Kidney (tissue), 14 donors: ENCODE data around the gene ERICH4. TPM values are rescaled to one million over a fixed set of nuclear protein-coding genes. Genes with fewer than 3 reads are reported as not detected.

Experiments used
- DNase-seq, 5 donors: peaks; one replicate each; pipeline ENCODE4 v3.0.0-alpha.2; 2013 to 2020
- FAIRE-seq: peaks from 2 replicates; lab custom pipeline; 2012; peaks lifted over from hg19 to GRCh38; lab: Jason Lieb, UNC
- H3K27ac ChIP-seq, 2 donors: one replicate each; pipeline ENCODE4 v1.7.0; 2013; ENCODE audit warnings: low read depth in 2 of 2, low read length in 2 of 2, inconsistent platforms in 1 of 2
- H3K27me3 ChIP-seq: one replicate; pipeline ENCODE4 v1.7.1; 2013; ENCODE audit warnings: low read length, inconsistent platforms; ENCODE audit not compliant: control insufficient read depth, insufficient read depth
- H3K36me3 ChIP-seq, 3 donors: one replicate each; pipeline versions ENCODE4 v1.7.0 to v1.7.1; 2013; ENCODE audit warnings: low read length in 3 of 3, control low read depth in 1 of 3, inconsistent platforms in 1 of 3; ENCODE audit not compliant: insufficient read depth in 3 of 3, control insufficient read depth in 2 of 3
- H3K4me1 ChIP-seq, 3 donors: one replicate each; pipeline versions ENCODE4 v1.7.0 to v1.7.1; 2013; ENCODE audit warnings: low read length in 3 of 3, inconsistent platforms in 1 of 3, low read depth in 1 of 3; ENCODE audit not compliant: control insufficient read depth in 2 of 3, insufficient read depth in 2 of 3
- H3K4me3 ChIP-seq, 3 donors: one replicate each; pipeline versions ENCODE4 v1.7.0 to v1.8.1; 2013; ENCODE audit warnings: low read length in 3 of 3, control low read depth in 1 of 3, inconsistent platforms in 1 of 3
- H3K9ac ChIP-seq, 3 donors: one replicate each; pipeline versions ENCODE4 v1.7.0 to v1.7.1; 2013; ENCODE audit warnings: low read length in 3 of 3, control low read depth in 1 of 3, inconsistent platforms in 1 of 3
- H3K9me3 ChIP-seq, 3 donors: one replicate each; pipeline versions ENCODE4 v1.7.0 to v1.7.1; 2013; ENCODE audit warnings: low read length in 3 of 3, control low read depth in 1 of 3, inconsistent platforms in 1 of 3; ENCODE audit not compliant: control insufficient read depth in 2 of 3, insufficient read depth in 1 of 3
- CTCF ChIP-seq: IDR thresholded peaks from 3 replicates; pipeline ENCODE4 v1.5.1; 2012; ENCODE audit warnings: mild to moderate bottlenecking, moderate library complexity, borderline replicate concordance; ENCODE audit not compliant: insufficient read depth; ENCODE audit errors: extremely low read depth
- intact Hi-C: fragments of 100-400 bp; cut with DNase I; formaldehyde crosslinking; loops from one replicate; pipeline ENCODE4 v1.11.1; 2022
- polyA plus RNA-seq: library from polyadenylated mRNA; stranded (reverse); fragments of 350-450 nt; fragmentation: Illumina TruSeq; extraction: RNeasy Lipid Tissue Mini Kit (QIAGEN cat#74804); gene quantifications from one replicate; pipeline ENCODE4 v1.2.3, GENCODE V29; 2014; ENCODE audit warnings: low read depth, low replicate concordance; ENCODE audit not compliant: insufficient read depth
- total RNA-seq: library from RNA; stranded (reverse); fragmentation: NEBNext Ultra II Directional; extraction: Animal tissue kit (Norgen Biotek cat#: 25700); gene quantifications from one replicate; pipeline ENCODE4 v1.2.1, GENCODE V29; 2021
- donor health status: control.
- donor health status: control.
- donor health status: control.
- donor health status: control.
- donor health status: control.
- donor health status: DM: yes; HTN: yes; CAD: no.
- donor health status: Normal renal cell carcinoma (clear cell type).

ERICH4 gene
- total and polyA plus RNA-seq, 2 donors from 2014 or later = 23.1 TPM; not detected in 1

DNA sequence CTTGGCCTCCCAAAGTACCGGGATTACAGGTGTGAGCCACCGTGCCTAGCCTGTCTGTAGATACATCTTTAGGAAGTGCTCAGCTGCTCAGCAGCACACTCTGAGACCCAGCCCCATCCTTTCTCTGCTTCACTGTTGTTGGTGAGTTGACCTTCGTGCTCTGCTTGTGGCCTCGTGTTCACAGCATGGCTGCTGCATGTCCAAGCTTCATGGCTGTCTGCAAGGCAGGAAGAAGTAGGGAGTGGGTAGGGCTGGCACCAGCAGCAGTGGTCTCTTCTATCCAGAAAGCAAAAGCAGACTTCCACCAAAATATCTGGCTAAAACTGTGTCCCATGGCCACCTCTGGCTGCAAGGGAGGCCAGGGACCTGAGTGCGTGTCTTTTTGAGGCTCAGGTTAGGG, 30.0 kb upstream of the ERICH4 start:
- peaks cover 0 to 42% (median 20%) of the 10 kb centered on the region in 3 donors for H3K36me3 ChIP-seq
- no peak overlapping the region for H3K9ac ChIP-seq
- no peak for TF ChIP-seq CTCF
- H3K27me3 ChIP-seq = no peaks in the 10 kb centered on the region
- H3K27ac ChIP-seq = no peak overlapping the region
- FAIRE-seq (no peak), DNase-seq (no peak)
- intact Hi-C loops = no loop called here
- no peak overlapping the region for H3K4me3 ChIP-seq
- peaks cover 0 to 4% (median 0%) of the 10 kb centered on the region in 3 donors for H3K4me1 ChIP-seq
- H3K9me3 ChIP-seq = no peaks in the 10 kb centered on the region

DNA sequence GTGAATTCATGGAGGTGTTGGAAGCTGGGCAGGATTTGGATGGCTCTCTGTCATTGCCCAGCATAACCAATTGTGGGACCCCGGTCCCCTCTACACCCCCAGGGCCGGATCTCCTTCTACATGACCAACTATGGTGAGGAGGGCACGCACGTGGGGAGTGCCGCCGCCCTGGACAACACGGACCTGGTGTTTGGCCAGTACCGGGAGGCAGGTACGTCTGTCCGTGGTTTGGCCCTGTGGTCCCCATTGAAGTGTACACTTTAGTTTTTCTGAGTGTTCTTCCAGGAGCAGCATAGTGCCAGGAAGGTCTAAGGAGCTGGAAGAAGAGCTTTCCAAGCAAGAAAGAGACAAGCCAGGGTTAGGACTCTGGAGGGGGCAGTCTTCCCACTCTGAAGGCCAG, 29.0 kb upstream of the ERICH4 start:
- Histone ChIP-seq H3K4me3 (no peak overlapping the region), H3K4me1 (peaks cover 0 to 4% (median 0%) of the 10 kb centered on the region in 3 donors), H3K27me3 (no peaks in the 10 kb centered on the region), H3K27ac (no peak overlapping the region), H3K36me3 (peaks cover 0 to 47% (median 24%) of the 10 kb centered on the region in 3 donors), H3K9me3 (no peaks in the 10 kb centered on the region), H3K9ac (no peak overlapping the region)
- DNase-seq (peak in 1 of 5 donors; percentile 60), FAIRE-seq (no peak)
- no peak for TF ChIP-seq CTCF
- intact Hi-C loops = no loop called here

DNA sequence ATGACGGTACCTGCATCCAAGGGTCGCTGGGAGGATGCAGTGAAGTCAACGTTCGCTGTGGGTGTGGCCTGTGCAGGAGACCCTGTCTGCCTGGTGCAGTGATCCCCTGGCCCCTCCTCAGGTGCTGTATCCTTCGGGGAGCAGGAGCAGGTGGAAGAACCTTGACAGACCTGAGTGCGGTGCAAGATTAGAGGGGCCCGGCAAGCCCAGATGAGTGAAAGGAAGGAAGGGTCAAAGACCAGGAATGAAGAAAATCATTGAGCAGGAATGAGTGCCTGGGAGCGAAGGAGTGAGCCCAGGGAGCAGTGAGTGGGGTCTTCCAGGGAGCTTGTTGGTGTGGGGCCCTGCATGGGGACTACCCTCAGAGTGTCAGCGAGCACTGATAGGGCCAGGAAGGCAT, 28.5 kb upstream of the ERICH4 start:
- H3K27ac ChIP-seq = no peak overlapping the region
- TF ChIP-seq CTCF = no peak
- intact Hi-C loops = no loop called here
- no peaks in the 10 kb centered on the region for H3K9me3 ChIP-seq
- H3K4me1 ChIP-seq = peaks cover 0 to 4% (median 0%) of the 10 kb centered on the region in 3 donors
- H3K27me3 ChIP-seq = no peaks in the 10 kb centered on the region
- H3K4me3 ChIP-seq = no peak overlapping the region
- DNase-seq (no peak), FAIRE-seq (no peak)
- no peak overlapping the region for H3K9ac ChIP-seq
- H3K36me3 ChIP-seq = peaks cover 2 to 50% (median 27%) of the 10 kb centered on the region in 3 donors

- no peaks in the 10 kb centered on the region for H3K27me3 ChIP-seq
- H3K9ac ChIP-seq = no peak overlapping the region
- peaks cover 4 to 56% (median 32%) of the 10 kb centered on the region in 3 donors for H3K36me3 ChIP-seq
- no peak for TF ChIP-seq CTCF
- H3K27ac ChIP-seq = no peak overlapping the region
- no peak overlapping the region for H3K4me3 ChIP-seq
- DNase-seq (no peak), FAIRE-seq (no peak)
- peaks cover 0 to 1% (median 0%) of the 10 kb centered on the region in 3 donors for H3K4me1 ChIP-seq
- no peaks in the 10 kb centered on the region for H3K9me3 ChIP-seq
- intact Hi-C loops = no loop called here
Observed at GRCh38 chr19:41415154-41415571, 27.8 kb upstream of the ERICH4 start.
